22Rv1 (cell line): Measurements from ENCODE around the gene SAXO2.
"Not testable (repeated sequence)": the region's sequence is repeated elsewhere in the genome, so short reads cannot be mapped to it uniquely, and the experiment has no call there.

Experiments
- H3K27ac ChIP-seq: fragments of 450-650 bp; 2 replicates; pipeline ENCODE4 v1.5.1; 2017
- CTCF ChIP-seq: fragments of 450-650 bp; IDR thresholded peaks from 2 replicates; pipeline ENCODE4 v1.5.1; 2017; ENCODE audit warnings: mild to moderate bottlenecking
- ZFX ChIP-seq: fragments of 450-650 bp; IDR thresholded peaks from 2 replicates; pipeline ENCODE4 v1.6.1; 2017; ENCODE audit warnings: antibody characterized with exemption, borderline replicate concordance

The SAXO2 gene

GRCh38 chr15:82261566-82262421 lies 824 bp upstream of the SAXO2 start:
- H3K27ac ChIP-seq = peak overlapping the region; percentile 84

DNA sequence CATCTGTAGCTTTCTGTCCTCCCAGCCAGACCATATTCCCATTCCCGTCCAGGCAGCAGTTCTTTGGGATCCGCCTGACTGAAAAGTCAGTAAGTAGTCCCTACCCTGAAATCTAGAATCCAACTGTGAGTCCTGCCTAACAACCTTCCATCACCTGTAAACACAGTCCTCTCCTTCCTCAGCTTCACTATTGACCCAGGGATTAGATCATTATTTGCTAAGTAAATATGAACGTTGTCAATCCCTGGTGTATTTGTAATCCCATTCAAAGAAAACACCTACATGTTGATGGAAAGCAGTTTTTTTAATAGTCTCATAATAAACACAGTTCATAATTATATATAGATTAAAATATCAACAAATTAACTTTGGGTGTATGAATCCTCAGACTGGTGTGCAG lies 732 bp downstream of the SAXO2 start:
- peak overlapping the region; percentile 84 for H3K27ac ChIP-seq
- TF ChIP-seq CTCF (no peak), ZFX (no peak)

DNA sequence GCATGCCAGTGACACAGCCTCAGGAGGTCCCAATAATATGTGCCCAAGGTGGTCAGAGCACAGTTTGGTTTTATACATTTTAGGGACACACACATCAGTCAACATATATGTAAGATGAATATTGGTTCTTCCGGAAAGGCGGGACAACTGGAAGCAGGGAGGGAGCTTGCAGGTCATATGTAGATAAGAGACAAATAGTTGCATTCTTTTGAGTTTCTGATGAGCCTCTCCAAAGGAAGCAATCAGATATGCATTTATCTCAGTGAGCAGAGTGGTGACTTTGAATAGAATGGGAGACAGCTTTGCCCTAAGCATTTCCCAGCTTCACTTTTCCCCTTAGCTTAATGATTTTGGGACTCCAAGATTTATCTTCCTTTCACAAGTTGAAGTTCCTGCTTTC lies 4.5 kb downstream of the SAXO2 start:
- not testable (repeated sequence) for H3K27ac ChIP-seq

GRCh38 chr15:82268454-82268853 lies 5.8 kb downstream of the SAXO2 start:
- H3K27ac ChIP-seq = not testable (repeated sequence)

DNA sequence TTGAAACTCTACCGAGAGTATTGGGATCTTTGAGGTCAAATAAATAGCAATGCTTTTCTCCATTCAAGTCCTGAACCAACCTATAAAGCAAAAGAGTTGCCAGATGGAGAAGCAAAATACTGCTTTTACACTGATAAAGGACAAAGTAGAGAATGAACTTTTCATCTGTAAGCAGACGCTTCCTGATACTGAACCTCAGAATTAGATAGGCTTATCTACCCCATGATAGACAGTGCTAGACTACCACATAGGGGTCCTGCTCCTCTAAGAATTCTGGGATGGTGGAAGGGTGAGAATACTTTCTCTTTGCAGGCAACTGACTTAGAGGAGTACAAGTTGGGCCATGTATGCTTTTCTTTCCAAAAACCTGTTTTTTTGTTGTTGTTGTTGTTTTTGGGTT lies 9.5 kb downstream of the SAXO2 start:
- TF ChIP-seq ZFX (no peak), CTCF (no peak)
- H3K27ac ChIP-seq = no peak overlapping the region

- H3K27ac ChIP-seq = no peak overlapping the region
- no peak for TF ChIP-seq CTCF
- no peak for TF ChIP-seq ZFX
Observed at GRCh38 chr15:82275410-82275809, 12.8 kb downstream of the SAXO2 start.

DNA sequence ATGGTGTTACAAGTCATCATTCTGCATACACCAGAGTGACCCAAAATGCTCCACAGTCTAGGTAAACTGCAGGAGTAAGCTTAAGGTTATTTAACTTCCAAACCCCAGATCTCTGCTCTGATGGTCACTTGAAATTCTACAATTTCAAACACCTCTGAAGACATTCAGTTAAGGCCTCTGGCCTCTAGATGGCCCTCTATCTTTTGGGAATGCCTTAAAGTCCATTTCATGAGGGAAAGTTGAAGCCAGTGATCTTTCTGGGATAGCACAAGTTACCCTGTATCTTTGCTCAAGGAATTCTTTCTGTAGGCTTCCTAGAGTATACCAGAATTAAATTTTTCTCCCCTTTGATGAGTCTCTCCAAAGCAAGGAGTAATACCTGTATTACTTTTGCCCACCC lies 18.7 kb downstream of the SAXO2 start:
- TF ChIP-seq CTCF = peak; percentile 72
- H3K27ac ChIP-seq = not testable (repeated sequence)

- H3K27ac ChIP-seq = not testable (repeated sequence)
Observed at GRCh38 chr15:82282386-82282785, 19.8 kb downstream of the SAXO2 start.

DNA sequence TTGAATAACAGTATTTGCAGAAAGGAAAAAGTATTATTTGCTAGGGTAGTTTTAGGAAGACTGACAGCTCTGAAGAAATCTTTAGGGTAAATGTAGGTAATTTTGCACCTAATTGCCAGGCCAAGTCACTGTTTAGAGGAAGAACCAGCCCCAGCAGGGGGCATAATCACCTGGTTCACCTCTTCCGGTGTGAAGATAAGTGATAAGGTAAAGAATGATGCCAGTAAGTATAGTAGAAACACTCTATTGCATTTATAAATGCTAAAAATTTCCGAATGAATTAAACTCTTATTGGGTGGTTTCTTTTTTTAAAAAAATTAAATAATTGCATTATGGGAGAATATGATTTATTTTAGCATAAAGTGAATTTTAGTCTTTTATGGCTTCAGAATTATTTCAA lies 21.8 kb downstream of the SAXO2 start:
- H3K27ac ChIP-seq = not testable (repeated sequence)

DNA sequence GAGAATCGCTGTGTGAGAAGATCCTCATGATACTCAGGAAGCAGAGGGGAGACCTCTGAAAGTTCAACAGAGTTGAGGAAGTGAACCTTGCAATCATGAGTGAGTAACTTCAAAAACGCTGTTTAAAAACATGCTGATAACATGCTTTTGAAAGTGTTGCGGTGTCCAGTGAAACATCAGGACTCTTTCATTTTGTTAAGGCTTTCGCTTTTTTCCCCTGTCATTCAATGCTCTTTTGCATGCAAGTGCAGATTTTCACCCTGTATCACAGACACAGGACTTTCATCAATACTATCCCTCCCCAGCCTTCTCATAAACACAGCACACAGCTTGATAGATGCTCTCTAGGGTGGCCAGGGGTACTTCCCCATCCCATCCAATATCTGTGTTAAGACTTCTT lies 23.9 kb downstream of the SAXO2 start:
- H3K27ac ChIP-seq = not testable (repeated sequence)

GRCh38 chr15:82288202-82288601 lies 25.6 kb downstream of the SAXO2 start:
- H3K27ac ChIP-seq = not testable (repeated sequence)
